K562 (cell line): ENCODE results near the gene SUGT1. TPM values are rescaled to one million over a fixed set of nuclear protein-coding genes. Genes with fewer than 3 reads are reported as not detected.

ENCODE experiments used
- ATAC-seq: fragments of 200-7000 bp; cut with Tn5 transposase; 3 replicates; pipeline ENCODE4 v1.9.1; 2020; ENCODE audit warnings: moderate library complexity
- BruUV-seq: library from RNA; stranded (reverse); fragments of 400-500 nt; replicated peaks from 2 replicates; lab custom pipeline; 2021; lab: Mats Ljungman, UMichigan
- CTCF ChIA-PET: fragments of 300-600 bp; formaldehyde crosslinking; extraction: SDS; loops from one replicate; lab custom pipeline; 2021; ENCODE audit warnings: low intra/inter-chr PET ratio; lab: Yijun Ruan, JAX
- POLR2A ChIA-PET: fragments of 300-600, 350-650 bp; sonication (Branson Sonifier 250); formaldehyde crosslinking; extraction: SDS; loops from one replicate; lab custom pipeline; 2021; ENCODE audit warnings: antibody characterized with exemption, inconsistent platforms; lab: Yijun Ruan, JAX
- DNase-seq, 4 experiments: peaks; one replicate each; pipeline versions ENCODE4 v3.0.0 to v3.0.0-alpha.2; 2011 to 2018; ENCODE audit warnings: low spot score in 3 of 4, mixed read lengths in 3 of 4; ENCODE audit errors: extremely low read depth in 1 of 4
- FAIRE-seq: peaks from 2 replicates; lab custom pipeline; 2011; peaks lifted over from hg19 to GRCh38; lab: Jason Lieb, UNC
- H2AFZ ChIP-seq: 2 replicates; pipeline ENCODE4 v1.6.0; 2011; ENCODE audit warnings: low read depth, low read length, control low read depth, inconsistent platforms
- H3K27ac ChIP-seq: fragments of 200-600 bp; 3 replicates; pipeline ENCODE4 v1.8.0; 2011; ENCODE audit warnings: low read depth, mild to moderate bottlenecking, control low read depth, inconsistent platforms, low read length, moderate library complexity, mixed read lengths; ENCODE audit errors: extremely low read depth
- H3K27me3 ChIP-seq, 2 experiments: fragments of 300-600 bp in 1 of 2; 2 replicates in 1 of 2; 3 replicates in 1 of 2; pipeline versions ENCODE4 v1.6.0 to v1.8.0; 2011; ENCODE audit warnings: inconsistent platforms in 2 of 2, low read length in 2 of 2, mild to moderate bottlenecking in 1 of 2, mixed read lengths in 1 of 2, moderate library complexity in 1 of 2; ENCODE audit not compliant: control insufficient read depth in 2 of 2, insufficient read depth in 2 of 2
- H3K36me3 ChIP-seq: fragments of 300-600 bp; 3 replicates; pipeline ENCODE4 v1.8.0; 2011; ENCODE audit warnings: mild to moderate bottlenecking, low read length, inconsistent platforms; ENCODE audit not compliant: control insufficient read depth, insufficient read depth
- H3K4me1 ChIP-seq, 2 experiments: fragments of 200-600 bp in 1 of 2; replicated peaks in 1 of 2; 2 replicates in 1 of 2; 3 replicates in 1 of 2; pipeline versions ENCODE4 v1.5.1 to v1.8.0; 2011; ENCODE audit warnings: inconsistent platforms in 2 of 2, low read length in 2 of 2, mild to moderate bottlenecking in 1 of 2, mixed read lengths in 1 of 2, moderate library complexity in 1 of 2; ENCODE audit not compliant: control insufficient read depth in 2 of 2, insufficient read depth in 2 of 2
- H3K4me2 ChIP-seq: 2 replicates; pipeline ENCODE4 v1.6.1; 2011; ENCODE audit warnings: low read length, control low read depth, inconsistent platforms, mixed read lengths; ENCODE audit not compliant: insufficient read depth
- H3K4me3 ChIP-seq: fragments of 200-600 bp; sonication (generic), shearing (Covaris generic); 2 replicates; pipeline ENCODE4 v1.5.1; 2016; ENCODE audit warnings: control low read depth, inconsistent platforms
- H3K79me2 ChIP-seq: fragments of 200-600 bp; 3 replicates; pipeline ENCODE4 v1.8.0; 2011; ENCODE audit warnings: low read length, inconsistent platforms; ENCODE audit not compliant: control insufficient read depth, insufficient read depth
- H3K9ac ChIP-seq, 2 experiments: 2 replicates each; pipeline versions ENCODE4 v1.6.0 to v1.6.1; 2011; ENCODE audit warnings: low read depth in 2 of 2, low read length in 2 of 2, control low read depth in 1 of 2, inconsistent platforms in 1 of 2, mild to moderate bottlenecking in 1 of 2, mixed read lengths in 1 of 2; ENCODE audit not compliant: insufficient read depth in 1 of 2
- H3K9me1 ChIP-seq: one replicate; pipeline ENCODE4 v1.6.0; 2011; ENCODE audit warnings: inconsistent platforms, mild to moderate bottlenecking, low read length, moderate library complexity; ENCODE audit not compliant: control insufficient read depth, insufficient read depth
- H3K9me3 ChIP-seq: replicated peaks from 2 replicates; pipeline ENCODE4 v1.5.1; 2011; ENCODE audit warnings: low read depth, low read length, inconsistent platforms; ENCODE audit not compliant: control insufficient read depth, insufficient read depth
- H4K20me1 ChIP-seq: replicated peaks from 2 replicates; pipeline ENCODE4 v1.6.1; 2011; ENCODE audit warnings: low read length, inconsistent platforms, mixed read lengths; ENCODE audit not compliant: control insufficient read depth, insufficient read depth
- ARID2 ChIP-seq: fragments of 450-650 bp; IDR thresholded peaks from 2 replicates; pipeline ENCODE4 v1.6.1; 2017; ENCODE audit warnings: antibody characterized with exemption, mild to moderate bottlenecking
- NFATC3 ChIP-seq: fragments of 450-650 bp; IDR thresholded peaks from 2 replicates; pipeline ENCODE4 v1.6.1; 2017; ENCODE audit warnings: mild to moderate bottlenecking
- POLR3A ChIP-seq: IDR thresholded peaks from 2 replicates; pipeline ENCODE4 v1.6.1; 2011; ENCODE audit warnings: borderline replicate concordance, mild to moderate bottlenecking, moderate library complexity; ENCODE audit not compliant: insufficient read length, insufficient read depth; ENCODE audit errors: extremely low read depth
- YY1 ChIP-seq, 3 experiments: IDR thresholded peaks; 2 replicates each; pipeline ENCODE4 v1.6.1; 2011; ENCODE audit warnings: low read length in 2 of 3, mild to moderate bottlenecking in 2 of 3, moderate library complexity in 2 of 3, borderline replicate concordance in 1 of 3, control low read depth in 1 of 3, low read depth in 1 of 3; ENCODE audit not compliant: insufficient read depth in 3 of 3, insufficient replicate concordance in 2 of 3, control insufficient read depth in 1 of 3, insufficient read length in 1 of 3; ENCODE audit errors: extremely low read depth in 1 of 3
- ZNF134 ChIP-seq: fragments of 250-450 bp; sonication (Bioruptor Pico); conservative IDR thresholded peaks from 2 replicates; pipeline ENCODE4 v1.4.0; 2020
- ZNF347 ChIP-seq: fragments of 450-650 bp; formaldehyde crosslinking; IDR thresholded peaks from 2 replicates; pipeline ENCODE4 v1.4.0; 2020; ENCODE audit warnings: low read depth, mild to moderate bottlenecking, moderate library complexity
- ZNF644 ChIP-seq: fragments of 200-800 bp; sonication (Bioruptor generic); IDR thresholded peaks from 2 replicates; pipeline ENCODE4 v1.6.1; 2016; ENCODE audit warnings: low read depth, missing genetic modification characterization, missing compliant biosample characterization
- in situ Hi-C: fragments of 300-500 bp; cut with MboI; formaldehyde crosslinking; loops from 4 replicates; pipeline ENCODE4 v1.15.0; 2018; ENCODE audit warnings: inconsistent platforms, mixed read lengths
- intact Hi-C: fragments of 100-400 bp; cut with micrococcal nuclease; formaldehyde crosslinking; loops from 2 replicates; pipeline ENCODE4 v1.14.2; 2022
- polyA plus RNA-seq, 8 experiments: library from polyadenylated mRNA; depleted of rRNA in 4 of 8; stranded (reverse) in 5 of 8; unstranded in 3 of 8; fragments of >200 nt; fragmentation: Nextera tagmentation in 2 of 8; fragmentation: Illumina TruSeq in 1 of 8; extraction: Ambion mirVana in 2 of 8; extraction: Trizol in 1 of 8; gene quantifications; 2 replicates each; pipeline versions ENCODE4 v1.2.1 to v1.2.3, GENCODE V29; 2011 to 2014; ENCODE audit warnings: inconsistent platforms in 1 of 8, missing spikeins in 1 of 8
- total RNA-seq, 7 experiments: library from RNA; depleted of rRNA in 6 of 7; stranded (reverse); fragments of >200 nt in 6 of 7; fragmentation: Illumina TruSeq in 2 of 7; extraction: Trizol in 2 of 7; gene quantifications; 2 replicates each; pipeline versions ENCODE4 v1.2.1 to v1.2.3, GENCODE V29; 2011 to 2021; ENCODE audit warnings: low replicate concordance in 1 of 7
- TF ChIP-seq, protein P1 (sequence below): conservative IDR thresholded peaks from 2 replicates; pipeline ENCODE4 v1.6.1; 2011; ENCODE audit warnings: low read depth, mild to moderate bottlenecking, low read length; ENCODE audit not compliant: control insufficient read depth
- TF ChIP-seq, protein P2 (sequence below): fragments of 200-400 bp; formaldehyde crosslinking; IDR thresholded peaks from 2 replicates; pipeline ENCODE4 v1.6.1; 2017; ENCODE audit warnings: mild to moderate bottlenecking, low read depth, low read length, moderate library complexity
- TF ChIP-seq, protein P3 (sequence below), 2 experiments: fragments of 450-650 bp in 1 of 2; sonication (generic) in 1 of 2; formaldehyde crosslinking in 1 of 2; IDR thresholded peaks in 1 of 2; conservative IDR thresholded peaks in 1 of 2; 2 replicates each; pipeline versions ENCODE4 v1.6.1 to v1.8.1; 2016 to 2023; ENCODE audit warnings: mild to moderate bottlenecking in 2 of 2, moderate library complexity in 2 of 2, inconsistent platforms in 1 of 2, missing genetic modification reagents in 1 of 2
- TF ChIP-seq, protein P4 (sequence below): sonication (generic); formaldehyde crosslinking; IDR thresholded peaks from 2 replicates; pipeline ENCODE4 v1.8.0; 2022; ENCODE audit warnings: mild to moderate bottlenecking, missing genetic modification reagents
- TF ChIP-seq, protein P5 (sequence below): sonication (generic); formaldehyde crosslinking; IDR thresholded peaks from 2 replicates; pipeline ENCODE4 v1.8.1; 2022; ENCODE audit warnings: missing genetic modification reagents

The SUGT1 gene
- total and polyA plus RNA-seq, 9 of the 15 experiments (the other 6 are each of a cell fraction or from before 2014, with no cell fraction given) = 38.1 to 67.1 (median 53.8) TPM

DNA sequence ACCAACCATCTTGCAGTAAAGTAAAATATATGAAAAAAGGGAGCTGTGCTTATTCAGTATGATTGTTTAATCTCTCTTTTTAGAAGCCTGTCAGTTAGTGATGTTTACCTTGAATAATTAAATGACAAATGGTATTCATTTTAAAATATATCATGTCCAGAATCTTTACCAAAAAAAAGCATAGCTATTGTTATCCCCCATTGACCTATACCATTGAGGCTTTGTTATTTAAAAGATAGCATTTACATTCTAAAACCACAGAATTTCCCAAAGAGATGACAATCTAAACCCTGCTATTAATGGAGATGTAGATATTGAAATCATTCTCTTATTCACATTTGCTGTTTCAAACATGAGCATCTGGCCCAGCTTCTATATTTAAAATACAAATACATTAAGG lies 84.8 kb downstream of the SUGT1 start:
- Histone ChIP-seq H3K27me3 (peaks cover 0 to 18% of the 10 kb centered on the region in 2 experiments; a peak in 2 of 5 replicates), H2AFZ (no peak overlapping the region), H3K9me3 (no peaks in the 10 kb centered on the region), H3K9ac (no peak overlapping the region), H3K4me2 (no peak overlapping the region), H3K9me1 (no peaks in the 10 kb centered on the region), H3K4me1 (peaks cover 0 to 11% of the 10 kb centered on the region in 2 experiments; a peak in 2 of 5 replicates), H3K36me3 (no peaks in the 10 kb centered on the region), H3K27ac (no peak overlapping the region), H4K20me1 (no peaks in the 10 kb centered on the region), H3K79me2 (no peaks in the 10 kb centered on the region), H3K4me3 (no peak overlapping the region)
- ATAC-seq = no peak
- in situ Hi-C loops (no loop called here), intact Hi-C loops (loop anchor here (5.0 kb wide), 1 partner anchor 70 kb away; no protein-coding TSS in a partner anchor)
- TF ChIP-seq NFATC3 (no peak), ZNF347 (CRISPR knock-in tag) (no peak), YY1 (IDR thresholded peaks at IDR 0.05; ENCODE audit: borderline replicate concordance in 1 of 3, control insufficient read depth in 1 of 3, extremely low read depth in 1 of 3, insufficient read depth in 3 of 3, insufficient read length in 1 of 3, insufficient replicate concordance in 2 of 3, low read depth in 1 of 3, low read length in 2 of 3) (no peak), ARID2 (no peak), ZNF644 (tag) (no peak), ZNF134 (CRISPR knock-in tag) (no peak), POLR3A (no peak)
- TF ChIP-seq, protein P1, sequence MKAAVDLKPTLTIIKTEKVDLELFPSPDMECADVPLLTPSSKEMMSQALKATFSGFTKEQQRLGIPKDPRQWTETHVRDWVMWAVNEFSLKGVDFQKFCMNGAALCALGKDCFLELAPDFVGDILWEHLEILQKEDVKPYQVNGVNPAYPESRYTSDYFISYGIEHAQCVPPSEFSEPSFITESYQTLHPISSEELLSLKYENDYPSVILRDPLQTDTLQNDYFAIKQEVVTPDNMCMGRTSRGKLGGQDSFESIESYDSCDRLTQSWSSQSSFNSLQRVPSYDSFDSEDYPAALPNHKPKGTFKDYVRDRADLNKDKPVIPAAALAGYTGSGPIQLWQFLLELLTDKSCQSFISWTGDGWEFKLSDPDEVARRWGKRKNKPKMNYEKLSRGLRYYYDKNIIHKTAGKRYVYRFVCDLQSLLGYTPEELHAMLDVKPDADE = no peak
- TF ChIP-seq, protein P2, sequence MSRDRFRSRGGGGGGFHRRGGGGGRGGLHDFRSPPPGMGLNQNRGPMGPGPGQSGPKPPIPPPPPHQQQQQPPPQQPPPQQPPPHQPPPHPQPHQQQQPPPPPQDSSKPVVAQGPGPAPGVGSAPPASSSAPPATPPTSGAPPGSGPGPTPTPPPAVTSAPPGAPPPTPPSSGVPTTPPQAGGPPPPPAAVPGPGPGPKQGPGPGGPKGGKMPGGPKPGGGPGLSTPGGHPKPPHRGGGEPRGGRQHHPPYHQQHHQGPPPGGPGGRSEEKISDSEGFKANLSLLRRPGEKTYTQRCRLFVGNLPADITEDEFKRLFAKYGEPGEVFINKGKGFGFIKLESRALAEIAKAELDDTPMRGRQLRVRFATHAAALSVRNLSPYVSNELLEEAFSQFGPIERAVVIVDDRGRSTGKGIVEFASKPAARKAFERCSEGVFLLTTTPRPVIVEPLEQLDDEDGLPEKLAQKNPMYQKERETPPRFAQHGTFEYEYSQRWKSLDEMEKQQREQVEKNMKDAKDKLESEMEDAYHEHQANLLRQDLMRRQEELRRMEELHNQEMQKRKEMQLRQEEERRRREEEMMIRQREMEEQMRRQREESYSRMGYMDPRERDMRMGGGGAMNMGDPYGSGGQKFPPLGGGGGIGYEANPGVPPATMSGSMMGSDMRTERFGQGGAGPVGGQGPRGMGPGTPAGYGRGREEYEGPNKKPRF = no peak
- TF ChIP-seq, protein P3, sequence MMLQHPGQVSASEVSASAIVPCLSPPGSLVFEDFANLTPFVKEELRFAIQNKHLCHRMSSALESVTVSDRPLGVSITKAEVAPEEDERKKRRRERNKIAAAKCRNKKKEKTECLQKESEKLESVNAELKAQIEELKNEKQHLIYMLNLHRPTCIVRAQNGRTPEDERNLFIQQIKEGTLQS (IDR thresholded peaks at IDR 0.05) = no peak
- TF ChIP-seq, protein P3 (CRISPR knock-in tag; conservative IDR thresholded peaks at IDR 0.05) = no peak
- TF ChIP-seq, protein P4, sequence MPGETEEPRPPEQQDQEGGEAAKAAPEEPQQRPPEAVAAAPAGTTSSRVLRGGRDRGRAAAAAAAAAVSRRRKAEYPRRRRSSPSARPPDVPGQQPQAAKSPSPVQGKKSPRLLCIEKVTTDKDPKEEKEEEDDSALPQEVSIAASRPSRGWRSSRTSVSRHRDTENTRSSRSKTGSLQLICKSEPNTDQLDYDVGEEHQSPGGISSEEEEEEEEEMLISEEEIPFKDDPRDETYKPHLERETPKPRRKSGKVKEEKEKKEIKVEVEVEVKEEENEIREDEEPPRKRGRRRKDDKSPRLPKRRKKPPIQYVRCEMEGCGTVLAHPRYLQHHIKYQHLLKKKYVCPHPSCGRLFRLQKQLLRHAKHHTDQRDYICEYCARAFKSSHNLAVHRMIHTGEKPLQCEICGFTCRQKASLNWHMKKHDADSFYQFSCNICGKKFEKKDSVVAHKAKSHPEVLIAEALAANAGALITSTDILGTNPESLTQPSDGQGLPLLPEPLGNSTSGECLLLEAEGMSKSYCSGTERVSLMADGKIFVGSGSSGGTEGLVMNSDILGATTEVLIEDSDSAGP (CRISPR knock-in tag) = no peak
- TF ChIP-seq, protein P5, sequence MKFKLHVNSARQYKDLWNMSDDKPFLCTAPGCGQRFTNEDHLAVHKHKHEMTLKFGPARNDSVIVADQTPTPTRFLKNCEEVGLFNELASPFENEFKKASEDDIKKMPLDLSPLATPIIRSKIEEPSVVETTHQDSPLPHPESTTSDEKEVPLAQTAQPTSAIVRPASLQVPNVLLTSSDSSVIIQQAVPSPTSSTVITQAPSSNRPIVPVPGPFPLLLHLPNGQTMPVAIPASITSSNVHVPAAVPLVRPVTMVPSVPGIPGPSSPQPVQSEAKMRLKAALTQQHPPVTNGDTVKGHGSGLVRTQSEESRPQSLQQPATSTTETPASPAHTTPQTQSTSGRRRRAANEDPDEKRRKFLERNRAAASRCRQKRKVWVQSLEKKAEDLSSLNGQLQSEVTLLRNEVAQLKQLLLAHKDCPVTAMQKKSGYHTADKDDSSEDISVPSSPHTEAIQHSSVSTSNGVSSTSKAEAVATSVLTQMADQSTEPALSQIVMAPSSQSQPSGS = no peak
- POLR2A ChIA-PET = no interaction called here
- CTCF ChIA-PET = no interaction called here
- DNase-seq = no peak
- FAIRE-seq = no peak
- no TSS peak for BruUV-seq
